RCC 7860 (cell line): ENCODE measurements around the gene CHN1.

ENCODE experiments used
- DNase-seq: peaks from one replicate; pipeline ENCODE4 v3.0.0-alpha.2; 2015; ENCODE audit warnings: low spot score
- FAIRE-seq: peaks from 2 replicates; lab custom pipeline; 2012; peaks lifted over from hg19 to GRCh38; lab: Jason Lieb, UNC

CHN1 gene

GRCh38 chr2:175004980-175005732 is at the start of gene CHN1:
Gene CHN1 (minus strand): TSS chr2:175005381. CDS start chr2:175004912, 469 bp downstream.
- FAIRE-seq (no peak), DNase-seq (peak; percentile 60)

GRCh38 chr2:175054340-175054739 is 49.2 kb upstream of the CHN1 start:
- DNase-seq (no peak), FAIRE-seq (no peak)

GRCh38 chr2:175049661-175050060 is 44.5 kb upstream of the CHN1 start:
- DNase-seq (peak; percentile 17), FAIRE-seq (no peak)

GRCh38 chr2:175048275-175048674 is 43.1 kb upstream of the CHN1 start:
- DNase-seq, result no peak

GRCh38 chr2:175039490-175039889 is 34.3 kb upstream of the CHN1 start:
- DNase-seq (no peak), FAIRE-seq (no peak)

More at GRCh38 chr2:175048275-175048674, 43.1 kb upstream of the CHN1 start:
- FAIRE-seq, result no peak

GRCh38 chr2:175039031-175039430 is 33.9 kb upstream of the CHN1 start:
- FAIRE-seq (no peak), DNase-seq (no peak)

- DNase-seq (no peak), FAIRE-seq (no peak)
Measured at GRCh38 chr2:175037941-175038340, 32.8 kb upstream of the CHN1 start.

- DNase-seq (peak; percentile 24), FAIRE-seq (no peak)
Measured at GRCh38 chr2:175036582-175037018, 31.4 kb upstream of the CHN1 start.

- DNase-seq (no peak), FAIRE-seq (no peak)
Measured at GRCh38 chr2:175035806-175036205, 30.6 kb upstream of the CHN1 start.

- FAIRE-seq (no peak), DNase-seq (no peak)
Measured at GRCh38 chr2:175034716-175035115, 29.5 kb upstream of the CHN1 start.

- DNase-seq (no peak), FAIRE-seq (no peak)
Measured at GRCh38 chr2:175030380-175031271, 25.4 kb upstream of the CHN1 start.

- FAIRE-seq, result no peak
- DNase-seq, result no peak
Measured at GRCh38 chr2:175027755-175028154, 22.6 kb upstream of the CHN1 start.

- no peak for FAIRE-seq
- no peak for DNase-seq
Measured at GRCh38 chr2:175026385-175026784, 21.2 kb upstream of the CHN1 start.

- FAIRE-seq (no peak), DNase-seq (no peak)
Measured at GRCh38 chr2:175025946-175026345, 20.8 kb upstream of the CHN1 start.

GRCh38 chr2:175025233-175025632 is 20.1 kb upstream of the CHN1 start:
- no peak for DNase-seq
- FAIRE-seq, result no peak

GRCh38 chr2:175022923-175023322 is 17.7 kb upstream of the CHN1 start:
- DNase-seq (no peak), FAIRE-seq (no peak)

- no peak for FAIRE-seq
- no peak for DNase-seq
Measured at GRCh38 chr2:175019566-175020327, 14.6 kb upstream of the CHN1 start.

- DNase-seq (no peak), FAIRE-seq (no peak)
Measured at GRCh38 chr2:175017618-175018414, 12.6 kb upstream of the CHN1 start.

GRCh38 chr2:175015340-175015739 is 10.2 kb upstream of the CHN1 start:
- DNase-seq, result no peak
- FAIRE-seq, result no peak

GRCh38 chr2:175012516-175012915 is 7.3 kb upstream of the CHN1 start:
- no peak for FAIRE-seq
- peak; percentile 16 for DNase-seq
